RWPE1 (cell line): ENCODE data around the gene XRCC4.

Source experiments
- CTCF ChIA-PET: fragments of 350-600 bp; sonication (Branson Sonifier 250); formaldehyde crosslinking; extraction: SDS; loops from one replicate; lab custom pipeline; 2021; lab: Yijun Ruan, JAX
- POLR2A ChIA-PET: fragments of 400-600 bp; formaldehyde crosslinking; extraction: SDS; loops from one replicate; lab custom pipeline; 2020; ENCODE audit warnings: antibody characterized with exemption; ENCODE audit not compliant: low non-redundant PET; lab: Yijun Ruan, JAX
- DNase-seq: peaks from one replicate; pipeline ENCODE4 v3.0.0; 2012; ENCODE audit warnings: low spot score
- H3K27ac ChIP-seq: fragments of 450-650 bp; 2 replicates; pipeline ENCODE4 v1.5.1; 2017
- CTCF ChIP-seq: fragments of 450-650 bp; conservative IDR thresholded peaks from 2 replicates; pipeline ENCODE4 v1.5.1; 2017; ENCODE audit warnings: low read depth, mild to moderate bottlenecking

Gene XRCC4

GRCh38 chr5:83312663-83313062, 235.3 kb downstream of the XRCC4 start:
- no peak for DNase-seq
- no peak overlapping the region for H3K27ac ChIP-seq
- ChIA-PET CTCF (no interaction called here), POLR2A (no interaction called here)
- TF ChIP-seq CTCF: no peak

GRCh38 chr5:83313436-83313835, 236.1 kb downstream of the XRCC4 start:
- DNase-seq: no peak
- TF ChIP-seq CTCF: no peak
- CTCF ChIA-PET: no interaction called here
- POLR2A ChIA-PET: no interaction called here
- H3K27ac ChIP-seq: no peak overlapping the region

GRCh38 chr5:83321483-83322055, 244.2 kb downstream of the XRCC4 start:
- ChIA-PET POLR2A (no interaction called here), CTCF (no interaction called here)
- TF ChIP-seq CTCF: no peak
- no peak for DNase-seq
- no peak overlapping the region for H3K27ac ChIP-seq

GRCh38 chr5:83322273-83322924, 245.1 kb downstream of the XRCC4 start:
- POLR2A ChIA-PET: no interaction called here
- TF ChIP-seq CTCF: no peak
- no peak for DNase-seq
- no peak overlapping the region for H3K27ac ChIP-seq
- CTCF ChIA-PET: no interaction called here

- DNase-seq: no peak
- no peak for TF ChIP-seq CTCF
- ChIA-PET CTCF (no interaction called here), POLR2A (no interaction called here)
- H3K27ac ChIP-seq: no peak overlapping the region
Observed at GRCh38 chr5:83323557-83324180, 246.3 kb downstream of the XRCC4 start.

GRCh38 chr5:83331842-83332241, 254.5 kb downstream of the XRCC4 start:
- no peak for TF ChIP-seq CTCF
- H3K27ac ChIP-seq: no peak overlapping the region
- POLR2A ChIA-PET: no interaction called here
- DNase-seq: no peak
- CTCF ChIA-PET: no interaction called here
